HG03469 (cell line): Measurements from ENCODE around the gene PPP2R1A.
"Not testable (repeated sequence)": the region's sequence is repeated elsewhere in the genome, so short reads cannot be mapped to it uniquely, and the experiment has no call there.

Experiments
- ATAC-seq: cut with Tn5 transposase; IDR thresholded peaks from one replicate; pipeline ENCODE4 v1.9.1; 2021; ENCODE audit warnings: mild to moderate bottlenecking, moderate library complexity, moderate number of reproducible peaks; ENCODE audit not compliant: unreplicated experiment

The PPP2R1A gene

GRCh38 chr19:52237771-52238400, 48.0 kb downstream of the PPP2R1A start:
- ATAC-seq, result no peak

GRCh38 chr19:52244021-52244420, 54.2 kb downstream of the PPP2R1A start:
- ATAC-seq, result no peak

GRCh38 chr19:52248241-52248640, 58.4 kb downstream of the PPP2R1A start:
- ATAC-seq, result no peak

- ATAC-seq, result no peak
Observed at GRCh38 chr19:52258426-52258825, 68.6 kb downstream of the PPP2R1A start.

GRCh38 chr19:52265556-52265955, 75.7 kb downstream of the PPP2R1A start:
- ATAC-seq, result not testable (repeated sequence)

- peak; percentile 77 for ATAC-seq
Observed at GRCh38 chr19:52269338-52270261, 79.7 kb downstream of the PPP2R1A start, which contains the start of gene ZNF766. ZNF766 (plus strand) TSS chr19:52269587; CDS start chr19:52269614, 27 bp downstream.

- no peak for ATAC-seq
Observed at GRCh38 chr19:52270266-52270885, 80.5 kb downstream of the PPP2R1A start.

- no peak for ATAC-seq
Observed at GRCh38 chr19:52273301-52273700, 83.4 kb downstream of the PPP2R1A start.

GRCh38 chr19:52274191-52274590, 84.3 kb downstream of the PPP2R1A start:
- ATAC-seq, result no peak

- ATAC-seq, result no peak
Observed at GRCh38 chr19:52275988-52276387, 86.1 kb downstream of the PPP2R1A start.

- no peak for ATAC-seq
Observed at GRCh38 chr19:52277471-52277870, 87.6 kb downstream of the PPP2R1A start.
